Activated CD8-positive, alpha-beta memory T cell treated with anti-CD3 and anti-CD28 coated beads for 1 hour (primary cell): Measurements from ENCODE around the gene DLG1.

Experiments used
- DNase-seq, 2 donors: peaks; one replicate each; pipeline ENCODE4 v3.0.0-alpha.2; 2020; ENCODE audit warnings: low read depth in 1 of 2; ENCODE audit errors: extremely low read depth in 1 of 2

DLG1 gene

GRCh38 chr3:197183582-197183981 lies 114.8 kb downstream of the DLG1 start:
- DNase-seq, result no peak

- no peak for DNase-seq
These were observed 116.7 kb downstream of the DLG1 start for GRCh38 chr3:197181741-197182140.

- no peak for DNase-seq
These were observed 119.4 kb downstream of the DLG1 start for GRCh38 chr3:197178998-197179397.

- DNase-seq, result no peak
These were observed 122.9 kb downstream of the DLG1 start for GRCh38 chr3:197175503-197175902.

- no peak for DNase-seq
These were observed 123.5 kb downstream of the DLG1 start for GRCh38 chr3:197174927-197175326.

GRCh38 chr3:197173620-197174019 lies 124.8 kb downstream of the DLG1 start:
- no peak for DNase-seq

GRCh38 chr3:197171481-197172067 lies 126.8 kb downstream of the DLG1 start:
- no peak for DNase-seq

GRCh38 chr3:197169028-197169427 lies 129.4 kb downstream of the DLG1 start:
- DNase-seq, result no peak

GRCh38 chr3:197168606-197169005 lies 129.8 kb downstream of the DLG1 start:
- no peak for DNase-seq

GRCh38 chr3:197168063-197168462 lies 130.3 kb downstream of the DLG1 start:
- DNase-seq, result no peak

- no peak for DNase-seq
These were observed 130.9 kb downstream of the DLG1 start for GRCh38 chr3:197167549-197167948.

- DNase-seq, result no peak
These were observed 132.5 kb downstream of the DLG1 start for GRCh38 chr3:197165890-197166289.

GRCh38 chr3:197155046-197155445 lies 143.4 kb downstream of the DLG1 start:
- DNase-seq, result no peak

- DNase-seq, result no peak
These were observed 146.8 kb downstream of the DLG1 start for GRCh38 chr3:197151580-197151979.

GRCh38 chr3:197149528-197149927 lies 148.9 kb downstream of the DLG1 start:
- no peak for DNase-seq

GRCh38 chr3:197144188-197144587 lies 154.2 kb downstream of the DLG1 start:
- DNase-seq, result no peak

GRCh38 chr3:197139586-197139985 lies 158.8 kb downstream of the DLG1 start:
- DNase-seq, result no peak

GRCh38 chr3:197137751-197138150 lies 160.7 kb downstream of the DLG1 start:
- DNase-seq, result no peak

GRCh38 chr3:197136744-197137143 lies 161.7 kb downstream of the DLG1 start:
- no peak for DNase-seq

GRCh38 chr3:197135212-197135611 lies 163.2 kb downstream of the DLG1 start:
- no peak for DNase-seq

GRCh38 chr3:197132916-197133530 lies 165.4 kb downstream of the DLG1 start:
- DNase-seq, result no peak

- DNase-seq, result no peak
These were observed 172.8 kb downstream of the DLG1 start for GRCh38 chr3:197125636-197126035.

- DNase-seq, result no peak
These were observed 173.7 kb downstream of the DLG1 start for GRCh38 chr3:197124713-197125112.
